CD4-positive, alpha-beta memory T cell (primary cell): ENCODE measurements around the gene DIP2C. TPM values are rescaled to one million over a fixed set of nuclear protein-coding genes. Genes with fewer than 3 reads are reported as not detected.

Experiments
- CTCF ChIA-PET: fragments of 350-600 bp; sonication (Branson Sonifier 250); formaldehyde crosslinking; loops from one replicate; lab custom pipeline; 2021; ENCODE audit warnings: inconsistent platforms; ENCODE audit not compliant: partially characterized antibody; lab: Charles Lee
- POLR2A ChIA-PET: fragments of 350-600 bp; sonication (Branson Sonifier 250); formaldehyde crosslinking; loops from one replicate; lab custom pipeline; 2021; ENCODE audit not compliant: partially characterized antibody; lab: Charles Lee
- DNase-seq, 5 donors: peaks; one replicate each; pipeline versions ENCODE4 v3.0.0 to v3.0.0-alpha.2; 2020 to 2022; ENCODE audit warnings: mixed read lengths in 1 of 5
- H3K27ac ChIP-seq: one replicate; pipeline ENCODE4 v1.7.0; 2013; ENCODE audit warnings: low read depth, low read length
- H3K27me3 ChIP-seq: 2 replicates; pipeline ENCODE4 v1.7.0; 2013; ENCODE audit warnings: mild to moderate bottlenecking, low read length, moderate library complexity; ENCODE audit not compliant: insufficient read depth
- H3K36me3 ChIP-seq: 2 replicates; pipeline ENCODE4 v1.7.0; 2013; ENCODE audit warnings: mild to moderate bottlenecking, low read length, moderate library complexity; ENCODE audit not compliant: insufficient read depth
- H3K4me1 ChIP-seq: 2 replicates; pipeline ENCODE4 v1.7.0; 2013; ENCODE audit warnings: mild to moderate bottlenecking, low read length, moderate library complexity; ENCODE audit not compliant: insufficient read depth
- H3K4me3 ChIP-seq, 2 donors: one replicate each; pipeline ENCODE4 v1.7.0; 2013; ENCODE audit warnings: low read length in 2 of 2, mild to moderate bottlenecking in 1 of 2
- H3K9me3 ChIP-seq, 2 donors: one replicate each; pipeline ENCODE4 v1.7.0; 2013; ENCODE audit warnings: low read length in 2 of 2, control low read depth in 1 of 2; ENCODE audit not compliant: control insufficient read depth in 1 of 2
- H3K27ac Mint-ChIP-seq, 7 donors: one replicate each; pipeline ENCODE4 v1.8.0; 2020 to 2021; ENCODE audit warnings: mixed read lengths in 7 of 7, mild to moderate bottlenecking in 6 of 7, inconsistent platforms in 3 of 7, moderate library complexity in 3 of 7
- H3K27me3 Mint-ChIP-seq, 2 donors: one replicate each; pipeline ENCODE4 v1.8.0; 2020 to 2021; ENCODE audit warnings: mixed read lengths in 2 of 2
- H3K36me3 Mint-ChIP-seq, 2 donors: one replicate each; pipeline ENCODE4 v1.8.0; 2020 to 2021; ENCODE audit warnings: mixed read lengths in 2 of 2, inconsistent platforms in 1 of 2, mild to moderate bottlenecking in 1 of 2
- H3K4me1 Mint-ChIP-seq, 4 donors: one replicate each; pipeline ENCODE4 v1.8.0; 2020 to 2021; ENCODE audit warnings: mixed read lengths in 4 of 4, mild to moderate bottlenecking in 1 of 4
- H3K4me3 Mint-ChIP-seq, 8 donors: one replicate each; pipeline ENCODE4 v1.8.0; 2020 to 2021; ENCODE audit warnings: mixed read lengths in 8 of 8, mild to moderate bottlenecking in 7 of 8, moderate library complexity in 6 of 8, inconsistent platforms in 3 of 8
- H3K9me3 Mint-ChIP-seq, 8 donors: one replicate each; pipeline ENCODE4 v1.8.0; 2020 to 2021; ENCODE audit warnings: mixed read lengths in 8 of 8, mild to moderate bottlenecking in 5 of 8, inconsistent platforms in 3 of 8, moderate library complexity in 1 of 8
- intact Hi-C: fragments of 100-400 bp; cut with micrococcal nuclease; formaldehyde crosslinking; loops from one replicate; pipeline ENCODE4 v1.15.1; 2023
- polyA plus RNA-seq, 2 donors: library from polyadenylated mRNA; unstranded; fragments of 300-500 nt; fragmentation: Illumina TruSeq; gene quantifications; one replicate each; pipeline ENCODE4 v1.2.3, GENCODE V29; 2021
- total RNA-seq, 2 experiments: library from RNA; stranded (reverse); gene quantifications; one replicate each; pipeline ENCODE4 v1.2.3, GENCODE V29; 2021

The DIP2C gene
- total and polyA plus RNA-seq, 4 experiments from 2014 or later, result 1.1 to 6.0 (median 3.9) TPM

DNA sequence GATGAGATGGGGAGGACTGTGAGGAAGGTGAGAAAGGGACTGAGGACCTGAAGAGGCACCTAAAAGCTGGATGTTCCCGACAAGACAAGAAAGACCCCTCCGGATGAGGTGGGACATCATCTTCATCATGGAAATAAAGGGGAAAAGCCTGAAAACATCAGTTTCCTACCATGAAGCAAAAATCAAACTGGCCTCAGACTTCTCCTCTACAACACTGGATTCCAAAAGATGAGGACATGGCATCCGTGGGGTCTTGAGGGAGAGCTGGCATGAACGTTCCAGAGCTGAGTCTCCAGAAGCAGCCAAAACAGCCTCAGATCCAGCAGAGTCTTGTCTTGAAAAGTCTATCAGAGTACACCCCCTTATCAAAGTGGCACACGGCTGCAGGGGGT is 44.5 kb downstream of the DIP2C start:
- DNase-seq, result no peak
- no peak overlapping the region for H3K27ac Mint-ChIP-seq
- peaks cover 1 to 2% of the 10 kb centered on the region in 2 donors for H3K27me3 Mint-ChIP-seq
- Histone ChIP-seq H3K4me3 (no peak overlapping the region), H3K27me3 (no peaks in the 10 kb centered on the region), H3K9me3 (no peaks in the 10 kb centered on the region), H3K36me3 (no peaks in the 10 kb centered on the region), H3K4me1 (no peaks in the 10 kb centered on the region), H3K27ac (no peak overlapping the region)
- H3K36me3 Mint-ChIP-seq, result no peaks in the 10 kb centered on the region
- POLR2A ChIA-PET, result no interaction called here
- intact Hi-C loops, result no loop called here
- H3K4me1 Mint-ChIP-seq, result no peaks in the 10 kb centered on the region
- H3K4me3 Mint-ChIP-seq, result no peak overlapping the region
- CTCF ChIA-PET, result no interaction called here
- no peaks in the 10 kb centered on the region for H3K9me3 Mint-ChIP-seq

GRCh38 chr10:644076-644942 is 45.2 kb downstream of the DIP2C start:
- no peak overlapping the region for H3K4me3 Mint-ChIP-seq
- no peak for DNase-seq
- H3K27me3 Mint-ChIP-seq, result no peaks in the 10 kb centered on the region
- ChIA-PET POLR2A (no interaction called here), CTCF (no interaction called here)
- no peak overlapping the region for H3K27ac Mint-ChIP-seq
- H3K27me3 ChIP-seq, result no peaks in the 10 kb centered on the region
- H3K36me3 Mint-ChIP-seq, result no peaks in the 10 kb centered on the region
- no peaks in the 10 kb centered on the region for H3K4me1 ChIP-seq
- H3K9me3 Mint-ChIP-seq, result no peaks in the 10 kb centered on the region
- intact Hi-C loops, result no loop called here
- no peak overlapping the region for H3K27ac ChIP-seq
- no peaks in the 10 kb centered on the region for H3K9me3 ChIP-seq
- H3K4me1 Mint-ChIP-seq, result no peaks in the 10 kb centered on the region
- no peak overlapping the region for H3K4me3 ChIP-seq
- H3K36me3 ChIP-seq, result no peaks in the 10 kb centered on the region

DNA sequence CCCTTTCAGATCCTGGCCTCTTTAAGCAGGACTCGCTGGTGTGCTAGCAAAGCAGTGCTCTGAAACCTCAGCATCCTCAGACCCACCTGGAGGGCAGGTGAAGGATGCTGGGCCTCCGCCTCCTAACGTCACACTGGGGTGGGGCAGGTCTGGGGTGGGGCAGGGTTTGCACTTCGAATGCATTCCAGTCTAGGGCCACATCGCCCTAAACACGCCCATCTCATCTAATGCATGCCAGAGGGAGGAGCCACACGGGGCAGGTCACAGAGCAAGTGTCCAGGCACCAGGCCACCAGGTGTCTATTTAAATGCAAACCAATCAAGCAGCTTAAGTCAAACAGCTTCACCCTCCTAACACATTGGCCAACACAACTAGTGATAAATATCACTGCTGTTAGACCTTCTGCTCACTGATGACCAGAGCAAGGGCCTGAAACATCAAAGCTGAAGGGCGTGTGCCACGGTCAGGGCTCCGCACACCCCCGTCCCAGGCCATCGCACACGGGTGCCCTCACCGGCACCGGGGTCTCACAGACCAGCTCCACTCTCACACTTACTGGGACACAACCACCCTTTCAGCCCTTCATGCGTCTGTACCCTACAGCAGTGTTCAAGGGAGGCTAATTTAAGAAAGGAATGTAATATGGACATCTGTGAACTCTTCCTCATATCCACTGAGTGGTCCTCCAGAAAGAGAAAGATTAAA is 47.1 kb downstream of the DIP2C start:
- Mint-ChIP-seq H3K27me3 (peaks cover 0 to 5% of the 10 kb centered on the region in 2 donors), H3K4me3 (no peak overlapping the region)
- DNase-seq, result no peak

GRCh38 chr10:641149-642010 is 48.1 kb downstream of the DIP2C start:
- intact Hi-C loops, result no loop called here
- H3K4me3 ChIP-seq, result no peak overlapping the region
- CTCF ChIA-PET, result no interaction called here
- Mint-ChIP-seq H3K36me3 (no peaks in the 10 kb centered on the region), H3K27ac (peak overlapping the region in 1 of 7 donors; percentile 47), H3K27me3 (peaks cover 5 to 11% of the 10 kb centered on the region in 2 donors), H3K4me3 (no peak overlapping the region), H3K4me1 (no peaks in the 10 kb centered on the region), H3K9me3 (no peaks in the 10 kb centered on the region)
- DNase-seq, result no peak
- no peaks in the 10 kb centered on the region for H3K27me3 ChIP-seq
- no peaks in the 10 kb centered on the region for H3K4me1 ChIP-seq
- no peaks in the 10 kb centered on the region for H3K36me3 ChIP-seq
- H3K27ac ChIP-seq, result no peak overlapping the region
- no peaks in the 10 kb centered on the region for H3K9me3 ChIP-seq
- POLR2A ChIA-PET, result no interaction called here

More for the DNA sequence above, 47.1 kb downstream of the DIP2C start:
- Mint-ChIP-seq H3K4me1 (no peaks in the 10 kb centered on the region), H3K27ac (no peak overlapping the region), H3K36me3 (no peaks in the 10 kb centered on the region), H3K9me3 (no peaks in the 10 kb centered on the region)
- H3K27ac ChIP-seq, result no peak overlapping the region
- H3K9me3 ChIP-seq, result no peaks in the 10 kb centered on the region
- no peaks in the 10 kb centered on the region for H3K4me1 ChIP-seq
- no peaks in the 10 kb centered on the region for H3K27me3 ChIP-seq
- H3K4me3 ChIP-seq, result no peak overlapping the region
- no peaks in the 10 kb centered on the region for H3K36me3 ChIP-seq
- intact Hi-C loops, result no loop called here
- POLR2A ChIA-PET, result no interaction called here
- CTCF ChIA-PET, result no interaction called here

- peaks cover 6 to 16% of the 10 kb centered on the region in 2 donors for H3K27me3 Mint-ChIP-seq
- Histone ChIP-seq H3K9me3 (no peaks in the 10 kb centered on the region), H3K27me3 (no peaks in the 10 kb centered on the region), H3K36me3 (no peaks in the 10 kb centered on the region), H3K4me1 (no peaks in the 10 kb centered on the region), H3K27ac (no peak overlapping the region), H3K4me3 (no peak overlapping the region)
- no peaks in the 10 kb centered on the region for H3K9me3 Mint-ChIP-seq
- intact Hi-C loops, result no loop called here
- no peak overlapping the region for H3K4me3 Mint-ChIP-seq
- H3K36me3 Mint-ChIP-seq, result no peaks in the 10 kb centered on the region
- DNase-seq, result no peak
- peaks cover 0 to 1% (median 0%) of the 10 kb centered on the region in 4 donors for H3K4me1 Mint-ChIP-seq
- H3K27ac Mint-ChIP-seq, result no peak overlapping the region
- ChIA-PET POLR2A (no interaction called here), CTCF (no interaction called here)
Measured at GRCh38 chr10:640673-641045, 48.8 kb downstream of the DIP2C start.

- Histone ChIP-seq H3K4me1 (no peaks in the 10 kb centered on the region), H3K27ac (no peak overlapping the region), H3K27me3 (no peaks in the 10 kb centered on the region), H3K36me3 (no peaks in the 10 kb centered on the region), H3K9me3 (no peaks in the 10 kb centered on the region), H3K4me3 (no peak overlapping the region)
- no peaks in the 10 kb centered on the region for H3K36me3 Mint-ChIP-seq
- ChIA-PET CTCF (no interaction called here), POLR2A (no interaction called here)
- no peak overlapping the region for H3K27ac Mint-ChIP-seq
- peaks cover 6 to 16% of the 10 kb centered on the region in 2 donors for H3K27me3 Mint-ChIP-seq
- no peak for DNase-seq
- no peaks in the 10 kb centered on the region for H3K9me3 Mint-ChIP-seq
- intact Hi-C loops, result no loop called here
- H3K4me1 Mint-ChIP-seq, result peaks cover 0 to 1% (median 0%) of the 10 kb centered on the region in 4 donors
- no peak overlapping the region for H3K4me3 Mint-ChIP-seq
Measured at GRCh38 chr10:639751-640672, 49.5 kb downstream of the DIP2C start.
